A673 (cell line): ENCODE data around the gene HIC2.
"Not testable (repeated sequence)": the region's sequence is repeated elsewhere in the genome, so short reads cannot be mapped to it uniquely, and the experiment has no call there.

ENCODE experiments used
- EZH2 ChIP-seq: fragments of 200-600 bp; sonication (generic); IDR thresholded peaks from 2 replicates; pipeline ENCODE4 v1.6.1; 2017; ENCODE audit warnings: borderline replicate concordance, low read depth, mild to moderate bottlenecking, mixed read lengths, antibody characterized with exemption, low read length; ENCODE audit not compliant: poor library complexity, severe bottlenecking
- TF ChIP-seq, protein P1 (sequence below): fragments of 300-800, 200-600 bp; sonication (generic); conservative IDR thresholded peaks from 2 replicates; pipeline ENCODE4 v1.5.1; 2017; ENCODE audit warnings: low read depth, mild to moderate bottlenecking, antibody characterized with exemption, low read length, moderate library complexity, mixed read lengths

DNA sequence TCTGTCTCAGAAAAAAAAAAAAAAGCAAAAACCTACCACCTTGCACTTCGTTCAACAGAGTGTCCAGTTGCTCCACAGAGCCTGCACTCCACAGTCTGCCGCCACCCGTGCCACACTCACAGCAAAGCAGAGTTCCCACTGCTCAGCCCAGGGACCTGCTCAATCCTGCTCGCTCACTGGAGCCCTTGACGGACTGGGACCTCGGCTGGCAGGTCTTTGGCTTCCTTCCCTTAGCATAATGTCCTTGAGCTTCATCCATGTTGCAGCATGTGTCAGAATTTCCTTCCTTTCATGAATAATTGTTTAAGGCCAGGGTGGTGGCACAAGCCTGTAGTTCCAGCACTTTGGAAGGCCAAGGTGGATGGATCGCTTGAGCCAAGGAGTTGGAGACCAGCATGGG lies 22.6 kb upstream of the HIC2 start:
- TF ChIP-seq, protein P1, sequence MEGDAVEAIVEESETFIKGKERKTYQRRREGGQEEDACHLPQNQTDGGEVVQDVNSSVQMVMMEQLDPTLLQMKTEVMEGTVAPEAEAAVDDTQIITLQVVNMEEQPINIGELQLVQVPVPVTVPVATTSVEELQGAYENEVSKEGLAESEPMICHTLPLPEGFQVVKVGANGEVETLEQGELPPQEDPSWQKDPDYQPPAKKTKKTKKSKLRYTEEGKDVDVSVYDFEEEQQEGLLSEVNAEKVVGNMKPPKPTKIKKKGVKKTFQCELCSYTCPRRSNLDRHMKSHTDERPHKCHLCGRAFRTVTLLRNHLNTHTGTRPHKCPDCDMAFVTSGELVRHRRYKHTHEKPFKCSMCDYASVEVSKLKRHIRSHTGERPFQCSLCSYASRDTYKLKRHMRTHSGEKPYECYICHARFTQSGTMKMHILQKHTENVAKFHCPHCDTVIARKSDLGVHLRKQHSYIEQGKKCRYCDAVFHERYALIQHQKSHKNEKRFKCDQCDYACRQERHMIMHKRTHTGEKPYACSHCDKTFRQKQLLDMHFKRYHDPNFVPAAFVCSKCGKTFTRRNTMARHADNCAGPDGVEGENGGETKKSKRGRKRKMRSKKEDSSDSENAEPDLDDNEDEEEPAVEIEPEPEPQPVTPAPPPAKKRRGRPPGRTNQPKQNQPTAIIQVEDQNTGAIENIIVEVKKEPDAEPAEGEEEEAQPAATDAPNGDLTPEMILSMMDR = not testable (repeated sequence)
- TF ChIP-seq EZH2 = not testable (repeated sequence)
